Kidney (tissue), 14 donors: Measurements from ENCODE around the gene HECW1. TPM values are rescaled to one million over a fixed set of nuclear protein-coding genes. Genes with fewer than 3 reads are reported as not detected.
A peak's percentile ranks its signal among the peaks of the same experiment; 100 is the strongest.

ENCODE experiments used
- DNase-seq, 5 donors: peaks; one replicate each; pipeline ENCODE4 v3.0.0-alpha.2; 2013 to 2020
- FAIRE-seq: peaks from 2 replicates; lab custom pipeline; 2012; peaks lifted over from hg19 to GRCh38; lab: Jason Lieb, UNC
- H3K27ac ChIP-seq, 2 donors: one replicate each; pipeline ENCODE4 v1.7.0; 2013; ENCODE audit warnings: low read depth in 2 of 2, low read length in 2 of 2, inconsistent platforms in 1 of 2
- H3K27me3 ChIP-seq: one replicate; pipeline ENCODE4 v1.7.1; 2013; ENCODE audit warnings: low read length, inconsistent platforms; ENCODE audit not compliant: control insufficient read depth, insufficient read depth
- H3K36me3 ChIP-seq, 3 donors: one replicate each; pipeline versions ENCODE4 v1.7.0 to v1.7.1; 2013; ENCODE audit warnings: low read length in 3 of 3, control low read depth in 1 of 3, inconsistent platforms in 1 of 3; ENCODE audit not compliant: insufficient read depth in 3 of 3, control insufficient read depth in 2 of 3
- H3K4me1 ChIP-seq, 3 donors: one replicate each; pipeline versions ENCODE4 v1.7.0 to v1.7.1; 2013; ENCODE audit warnings: low read length in 3 of 3, inconsistent platforms in 1 of 3, low read depth in 1 of 3; ENCODE audit not compliant: control insufficient read depth in 2 of 3, insufficient read depth in 2 of 3
- H3K4me3 ChIP-seq, 3 donors: one replicate each; pipeline versions ENCODE4 v1.7.0 to v1.8.1; 2013; ENCODE audit warnings: low read length in 3 of 3, control low read depth in 1 of 3, inconsistent platforms in 1 of 3
- H3K9ac ChIP-seq, 3 donors: one replicate each; pipeline versions ENCODE4 v1.7.0 to v1.7.1; 2013; ENCODE audit warnings: low read length in 3 of 3, control low read depth in 1 of 3, inconsistent platforms in 1 of 3
- H3K9me3 ChIP-seq, 3 donors: one replicate each; pipeline versions ENCODE4 v1.7.0 to v1.7.1; 2013; ENCODE audit warnings: low read length in 3 of 3, control low read depth in 1 of 3, inconsistent platforms in 1 of 3; ENCODE audit not compliant: control insufficient read depth in 2 of 3, insufficient read depth in 1 of 3
- CTCF ChIP-seq: IDR thresholded peaks from 3 replicates; pipeline ENCODE4 v1.5.1; 2012; ENCODE audit warnings: mild to moderate bottlenecking, moderate library complexity, borderline replicate concordance; ENCODE audit not compliant: insufficient read depth; ENCODE audit errors: extremely low read depth
- intact Hi-C: fragments of 100-400 bp; cut with DNase I; formaldehyde crosslinking; loops from one replicate; pipeline ENCODE4 v1.11.1; 2022
- polyA plus RNA-seq: library from polyadenylated mRNA; stranded (reverse); fragments of 350-450 nt; fragmentation: Illumina TruSeq; extraction: RNeasy Lipid Tissue Mini Kit (QIAGEN cat#74804); gene quantifications from one replicate; pipeline ENCODE4 v1.2.3, GENCODE V29; 2014; ENCODE audit warnings: low read depth, low replicate concordance; ENCODE audit not compliant: insufficient read depth
- total RNA-seq: library from RNA; stranded (reverse); fragmentation: NEBNext Ultra II Directional; extraction: Animal tissue kit (Norgen Biotek cat#: 25700); gene quantifications from one replicate; pipeline ENCODE4 v1.2.1, GENCODE V29; 2021
- donor health status: control.
- donor health status: control.
- donor health status: control.
- donor health status: control.
- donor health status: control.
- donor health status: DM: yes; HTN: yes; CAD: no.
- donor health status: Normal renal cell carcinoma (clear cell type).

Gene HECW1
- total and polyA plus RNA-seq, 2 donors from 2014 or later = 0.50 to 7.5 TPM

- no peak for FAIRE-seq
These were observed 416.3 kb downstream of the HECW1 start for GRCh38 chr7:43528576-43529354.

GRCh38 chr7:43530553-43531410 is 418.3 kb downstream of the HECW1 start:
- FAIRE-seq (no peak), DNase-seq (no peak)
- Histone ChIP-seq H3K27me3 (no peaks in the 10 kb centered on the region), H3K4me3 (no peak overlapping the region), H3K9ac (no peak overlapping the region), H3K36me3 (no peaks in the 10 kb centered on the region), H3K27ac (no peak overlapping the region), H3K4me1 (no peaks in the 10 kb centered on the region), H3K9me3 (no peaks in the 10 kb centered on the region)
- intact Hi-C loops = no loop called here
- TF ChIP-seq CTCF = no peak

More at GRCh38 chr7:43528576-43529354, 416.3 kb downstream of the HECW1 start:
- Histone ChIP-seq H3K36me3 (no peaks in the 10 kb centered on the region), H3K27me3 (no peaks in the 10 kb centered on the region), H3K9me3 (no peaks in the 10 kb centered on the region), H3K9ac (no peak overlapping the region), H3K4me3 (no peak overlapping the region), H3K27ac (no peak overlapping the region), H3K4me1 (no peaks in the 10 kb centered on the region)
- DNase-seq = no peak
- TF ChIP-seq CTCF = no peak
- intact Hi-C loops = no loop called here

GRCh38 chr7:43531700-43532099 is 419.3 kb downstream of the HECW1 start:
- Histone ChIP-seq H3K9me3 (no peaks in the 10 kb centered on the region), H3K4me1 (no peaks in the 10 kb centered on the region), H3K27me3 (no peaks in the 10 kb centered on the region), H3K9ac (no peak overlapping the region), H3K36me3 (no peaks in the 10 kb centered on the region), H3K4me3 (no peak overlapping the region), H3K27ac (no peak overlapping the region)
- peak in 1 of 5 donors; percentile 51 for DNase-seq
- TF ChIP-seq CTCF = no peak
- no peak for FAIRE-seq
- intact Hi-C loops = no loop called here
